WTC11 (cell line): ENCODE measurements around the gene TIGAR.

Experiments used
- CBFB ChIP-seq: sonication (generic); formaldehyde crosslinking; IDR thresholded peaks from 2 replicates; pipeline ENCODE4 v1.8.1; 2022; ENCODE audit warnings: mild to moderate bottlenecking, low read depth, missing genetic modification reagents
- CTCF ChIP-seq: fragments of 200-600 bp; IDR thresholded peaks from 2 replicates; pipeline ENCODE4 v1.8.0; 2022; ENCODE audit warnings: antibody characterized with exemption
- E2F4 ChIP-seq: sonication (generic); formaldehyde crosslinking; IDR thresholded peaks from 2 replicates; pipeline ENCODE4 v1.8.1; 2022; ENCODE audit warnings: low read depth, mild to moderate bottlenecking, moderate library complexity, missing genetic modification reagents, borderline replicate concordance
- EMX1 ChIP-seq: fragments of 250-450 bp; sonication (Bioruptor Pico); IDR thresholded peaks from 2 replicates; pipeline ENCODE4 v1.8.0; 2021; ENCODE audit warnings: mild to moderate bottlenecking
- FOXJ3 ChIP-seq: sonication (generic); formaldehyde crosslinking; IDR thresholded peaks from 2 replicates; pipeline ENCODE4 v1.9.0; 2021; ENCODE audit warnings: missing genetic modification reagents, mild to moderate bottlenecking, borderline replicate concordance
- GABPB1 ChIP-seq: sonication (generic); formaldehyde crosslinking; IDR thresholded peaks from 2 replicates; pipeline ENCODE4 v1.8.1; 2023; ENCODE audit warnings: mild to moderate bottlenecking, missing genetic modification reagents
- NFYB ChIP-seq: sonication (generic); formaldehyde crosslinking; conservative IDR thresholded peaks from 2 replicates; pipeline ENCODE4 v1.8.0; 2022; ENCODE audit warnings: low read depth, missing genetic modification reagents
- RELA ChIP-seq: sonication (generic); formaldehyde crosslinking; IDR thresholded peaks from 2 replicates; pipeline ENCODE4 v1.8.1; 2022; ENCODE audit warnings: missing genetic modification reagents, mild to moderate bottlenecking, borderline replicate concordance
- SMAD3 ChIP-seq: sonication (generic); formaldehyde crosslinking; IDR thresholded peaks from 2 replicates; pipeline ENCODE4 v1.8.0; 2022; ENCODE audit warnings: missing genetic modification reagents, mild to moderate bottlenecking, borderline replicate concordance
- STAT6 ChIP-seq: sonication (generic); formaldehyde crosslinking; conservative IDR thresholded peaks from 2 replicates; pipeline ENCODE4 v1.8.1; 2023; ENCODE audit warnings: mild to moderate bottlenecking, low read depth, missing genetic modification reagents, moderate library complexity
- TP53 ChIP-seq: sonication (generic); formaldehyde crosslinking; IDR thresholded peaks from 2 replicates; pipeline ENCODE4 v1.8.1; 2023; ENCODE audit warnings: mild to moderate bottlenecking, missing genetic modification reagents
- USF2 ChIP-seq: sonication (generic); formaldehyde crosslinking; IDR thresholded peaks from 2 replicates; pipeline ENCODE4 v1.8.1; 2023; ENCODE audit warnings: mild to moderate bottlenecking, missing genetic modification reagents, moderate library complexity
- ZNF232 ChIP-seq: sonication (generic); formaldehyde crosslinking; IDR thresholded peaks from 2 replicates; pipeline ENCODE4 v1.8.0; 2022; ENCODE audit warnings: mild to moderate bottlenecking, missing genetic modification reagents
- ZSCAN18 ChIP-seq: fragments of 250-450 bp; sonication (Bioruptor Pico); IDR thresholded peaks from 2 replicates; pipeline ENCODE4 v2.1.2; 2022; ENCODE audit warnings: mild to moderate bottlenecking, moderate library complexity

GRCh38 chr12:4307593-4308333, 13.2 kb upstream of the TIGAR start:
- TF ChIP-seq ZNF232 (CRISPR knock-in tag), result no peak
- TF ChIP-seq CTCF, result peak; percentile 58
- TF ChIP-seq GABPB1 (CRISPR knock-in tag), result no peak
- TF ChIP-seq SMAD3, result no peak
- no peak for TF ChIP-seq USF2
- TF ChIP-seq EMX1 (CRISPR knock-in tag), result no peak
- no peak for TF ChIP-seq E2F4 (CRISPR knock-in tag)
- TF ChIP-seq FOXJ3, result no peak
- TF ChIP-seq TP53 (CRISPR knock-in tag), result no peak
- no peak for TF ChIP-seq NFYB (CRISPR knock-in tag)
- TF ChIP-seq ZSCAN18 (CRISPR knock-in tag), result no peak
- no peak for TF ChIP-seq STAT6 (CRISPR knock-in tag)
- TF ChIP-seq RELA, result no peak
- no peak for TF ChIP-seq CBFB (CRISPR knock-in tag)
